ENCODE measurements around the gene EID2B. TPM values are rescaled to one million over a fixed set of nuclear protein-coding genes. Genes with fewer than 3 reads are reported as not detected.
A peak's percentile ranks its signal among the peaks of the same experiment; 100 is the strongest.

EID2B gene
- 8.1 and 9.0 TPM in 2 replicates for total RNA-seq (2013; cell fraction: nucleolus; rRNA removed)
- total RNA-seq (2014; rRNA removed): 4.1 and 5.5 TPM in 2 replicates
- total RNA-seq (2014; rRNA removed; fragmentation: Illumina TruSeq; extraction: Trizol): 3.7 and 5.2 TPM in 2 replicates
- total RNA-seq (2021): 3.9 and 4.3 TPM in 2 replicates
- polyA plus RNA-seq (2011; ENCODE audit: low read depth): 0.89 TPM
- polyA plus RNA-seq (2011; rRNA removed): 5.0 and 5.1 TPM in 2 replicates
- polyA plus RNA-seq (2011; cell fraction: cytosol; rRNA removed): 2.8 and 6.5 TPM in 2 replicates
- 3.9 and 4.0 TPM in 2 replicates for polyA plus RNA-seq (2011; cell fraction: nucleus; rRNA removed)
- polyA plus RNA-seq (2012): 2.8 and 4.5 TPM in 2 replicates
- 1.4 and 2.9 TPM in 2 replicates for polyA plus RNA-seq (2014; fragmentation: Illumina TruSeq; extraction: Trizol)
- 1 to 10 TPM; 5.8 to 6.1 TPM for polyA plus RNA-seq (2014; fragmentation: Nextera tagmentation; extraction: Ambion mirVana)
- polyA plus RNA-seq (2014; rRNA removed): 8.8 and 10.1 TPM in 2 replicates
- polyA plus RNA-seq (2016; fragmentation: Nextera tagmentation; extraction: Ambion mirVana): 1 to 10 TPM; 4.8 to 5.9 TPM
- 1.6 and 2.4 TPM in 2 replicates for polyA minus RNA-seq (2011; rRNA and poly(A)+ RNA removed)
- polyA minus RNA-seq (2011; cell fraction: cytosol; rRNA and poly(A)+ RNA removed): 0.62 and 0.67 TPM in 2 replicates
- polyA minus RNA-seq (2011; cell fraction: nucleus; rRNA and poly(A)+ RNA removed): 3.1 and 5.5 TPM in 2 replicates
- Bru-seq, nascent RNA: percentile 67 among the genes with signal in this experiment
- percentile 64 among the genes with signal in this experiment for BruChase-seq, experiment 1, labeled RNA remaining after a 6-hour chase
- BruChase-seq, experiment 2, labeled RNA remaining after a 2-hour chase: percentile 63 among the genes with signal in this experiment
- long read RNA-seq, experiment 1, partial matches to known transcripts: 0 of 2 reads
- long read RNA-seq, experiment 1, other reads (novel, unspliced or antisense): 0 of 2 reads
- long read RNA-seq, experiment 2, transcript EID2B-201 (1 exons, 1,865 nt): major isoform, 5 of 6 reads
- long read RNA-seq, experiment 2, partial matches to known transcripts: 0 of 6 reads
- long read RNA-seq, experiment 2, other reads (novel, unspliced or antisense): 1 of 6 reads

DNA sequence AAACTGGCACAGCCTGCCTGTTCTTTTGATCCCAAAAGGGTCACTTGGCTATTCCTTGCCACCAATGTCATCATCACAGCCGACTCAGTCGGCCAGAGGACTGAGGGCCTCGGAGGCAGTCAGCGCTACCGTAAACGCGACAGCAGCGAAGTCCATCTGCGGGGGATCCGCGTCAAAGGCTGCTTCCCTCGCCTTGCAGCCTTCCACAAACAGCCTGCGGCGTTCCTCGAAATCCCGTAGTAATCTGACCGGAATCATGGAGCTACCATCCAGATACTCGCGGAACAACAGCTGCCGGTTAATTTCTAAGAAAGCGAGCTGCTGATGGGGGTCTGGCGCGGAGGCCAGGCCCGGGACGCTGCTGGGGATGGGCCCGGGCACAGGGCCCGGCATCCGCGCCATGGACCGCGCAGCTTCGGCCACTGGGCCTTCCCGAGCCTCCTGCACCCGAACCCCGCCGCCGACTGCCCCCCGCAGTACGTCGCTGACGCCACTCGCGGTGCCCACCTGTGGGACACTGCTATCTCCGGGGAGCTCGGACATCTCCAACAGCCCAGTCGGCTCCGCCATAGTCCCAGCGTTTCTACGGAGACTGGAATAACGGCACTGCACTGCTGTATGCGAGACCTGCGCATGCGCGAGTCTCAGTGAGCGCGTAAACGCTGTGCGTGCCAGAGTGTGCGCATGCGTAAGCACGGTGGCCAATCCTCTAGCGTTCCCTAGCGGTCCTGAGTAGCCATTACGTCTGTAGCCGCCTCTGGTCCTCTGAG is at the start of gene EID2B:
Gene EID2B (minus strand): TSS at position 620 of the 770 bp plus-strand sequence. CDS start 50 bp downstream, at position 570.
- RAD21 ChIA-PET (ENCODE audit: unreplicated experiment): interaction anchor here (0.8 to 1.5 kb wide), 10 partner anchors 30 to 413 kb away, joined by 3 to 14 read pairs (median 4); partner anchors contain the start of genes DLL3, PLEKHG2 and RPS16
- in situ Hi-C loops (cut with MboI) (loop anchor here (5.0 kb wide), 3 partner anchors 55 to 410 kb away; no protein-coding TSS in a partner anchor), intact Hi-C loops (cut with micrococcal nuclease; ENCODE audit: unreplicated experiment) (loop anchor here (1.0 to 10.0 kb wide), 5 partner anchors 58 to 408 kb away; partner anchors contain the start of genes PAK4, PLEKHG2 and SAMD4B)
- H3K9ac ChIP-seq (ENCODE audit: control insufficient read depth, insufficient read depth, low read length): peak within 1 kb of the TSS; percentile 76
- peak within 1 kb of the TSS; percentile 97 for H2AFZ ChIP-seq (ENCODE audit: control insufficient read depth, low read depth, low read length)
- DNase-seq (ENCODE audit: low read depth, low spot score): peak; percentile 94
- peaks cover 13% of the 10 kb centered on the region for H3K79me2 ChIP-seq (ENCODE audit: control insufficient read depth, insufficient read depth, low read length)
- under 1% methylated on average over 65 of the region's 65 CpGs for WGBS (ENCODE audit: insufficient coverage, insufficient replicate concordance, low lambda C conversion rate, missing lambda C conversion rate)
- POLR2A ChIA-PET: interaction anchor here (0.6 kb wide), 1 partner anchor 52 kb away, joined by 3 read pairs; the partner anchor contains the start of gene TIMM50
- peak within 1 kb of the TSS; percentile 98 for H3K4me3 ChIP-seq
- H3K4me2 ChIP-seq (ENCODE audit: control insufficient read depth, insufficient read depth): peak within 1 kb of the TSS; percentile 56
- no peaks in the 10 kb centered on the region for H4K20me1 ChIP-seq (ENCODE audit: control insufficient read depth, insufficient read depth)
- no peaks in the 10 kb centered on the region for H3K36me3 ChIP-seq (ENCODE audit: control insufficient read depth in 2 of 2, insufficient read depth in 2 of 2, low read length in 1 of 2)
- CTCF ChIA-PET: interaction anchor here (0.6 to 5.0 kb wide), 24 partner anchors 10 to 633 kb away, joined by 3 to 63 read pairs (median 5); partner anchors contain the start of genes DLL3, MED29, NFKBIB and PAF1
- TSS peak; percentile 82 for BruUV-seq (replicated peaks)
- peak within 1 kb of the TSS; percentile 57 for H3K27ac ChIP-seq (ENCODE audit: control insufficient read depth, insufficient read depth)
- ATAC-seq: peak; percentile 96
- SMC1A ChIA-PET (ENCODE audit: uncharacterized antibody, unreplicated experiment): interaction anchor here (0.6 to 3.4 kb wide), 15 partner anchors 10 to 555 kb away, joined by 3 to 26 read pairs (median 4); partner anchors contain the start of genes DLL3, GMFG and RPS16
- no peaks in the 10 kb centered on the region for H3K4me1 ChIP-seq (ENCODE audit: control insufficient read depth, insufficient read depth, low read length)
- no peaks in the 10 kb centered on the region for H3K9me3 ChIP-seq (replicated peaks; ENCODE audit: control insufficient read depth, insufficient read depth, low read length)
- peak; percentile 96 for FAIRE-seq
- no peaks in the 10 kb centered on the region for H3K27me3 ChIP-seq (replicated peaks in 1 of 2; ENCODE audit: control insufficient read depth in 2 of 2, insufficient read depth in 2 of 2, low read length in 1 of 2)
- TF ChIP-seq YY1 (IDR thresholded peaks at IDR 0.05; ENCODE audit: low read depth, low read length) (peak; percentile 89), STAT1 (conservative IDR thresholded peaks at IDR 0.05) (0 out of 2 replicates have a peak, but pooled peaks have one; percentile 33), RUNX3 (IDR thresholded peaks at IDR 0.05; ENCODE audit: low read length) (0 out of 2 replicates have a peak, but pooled peaks have one; percentile 7), RAD21 (IDR thresholded peaks at IDR 0.05; ENCODE audit: insufficient read depth, low read depth, low read length) (peak; percentile 88), GATAD2B (conservative IDR thresholded peaks at IDR 0.05; ENCODE audit: low read depth) (peak; percentile 72; the same call in 1 of the 2 replicates), NR2F1 (conservative IDR thresholded peaks at IDR 0.05) (peak; percentile 56), SP1 (IDR thresholded peaks at IDR 0.05; ENCODE audit: low read depth, low read length) (peak; percentile 81)
- TF ChIP-seq, protein P1, sequence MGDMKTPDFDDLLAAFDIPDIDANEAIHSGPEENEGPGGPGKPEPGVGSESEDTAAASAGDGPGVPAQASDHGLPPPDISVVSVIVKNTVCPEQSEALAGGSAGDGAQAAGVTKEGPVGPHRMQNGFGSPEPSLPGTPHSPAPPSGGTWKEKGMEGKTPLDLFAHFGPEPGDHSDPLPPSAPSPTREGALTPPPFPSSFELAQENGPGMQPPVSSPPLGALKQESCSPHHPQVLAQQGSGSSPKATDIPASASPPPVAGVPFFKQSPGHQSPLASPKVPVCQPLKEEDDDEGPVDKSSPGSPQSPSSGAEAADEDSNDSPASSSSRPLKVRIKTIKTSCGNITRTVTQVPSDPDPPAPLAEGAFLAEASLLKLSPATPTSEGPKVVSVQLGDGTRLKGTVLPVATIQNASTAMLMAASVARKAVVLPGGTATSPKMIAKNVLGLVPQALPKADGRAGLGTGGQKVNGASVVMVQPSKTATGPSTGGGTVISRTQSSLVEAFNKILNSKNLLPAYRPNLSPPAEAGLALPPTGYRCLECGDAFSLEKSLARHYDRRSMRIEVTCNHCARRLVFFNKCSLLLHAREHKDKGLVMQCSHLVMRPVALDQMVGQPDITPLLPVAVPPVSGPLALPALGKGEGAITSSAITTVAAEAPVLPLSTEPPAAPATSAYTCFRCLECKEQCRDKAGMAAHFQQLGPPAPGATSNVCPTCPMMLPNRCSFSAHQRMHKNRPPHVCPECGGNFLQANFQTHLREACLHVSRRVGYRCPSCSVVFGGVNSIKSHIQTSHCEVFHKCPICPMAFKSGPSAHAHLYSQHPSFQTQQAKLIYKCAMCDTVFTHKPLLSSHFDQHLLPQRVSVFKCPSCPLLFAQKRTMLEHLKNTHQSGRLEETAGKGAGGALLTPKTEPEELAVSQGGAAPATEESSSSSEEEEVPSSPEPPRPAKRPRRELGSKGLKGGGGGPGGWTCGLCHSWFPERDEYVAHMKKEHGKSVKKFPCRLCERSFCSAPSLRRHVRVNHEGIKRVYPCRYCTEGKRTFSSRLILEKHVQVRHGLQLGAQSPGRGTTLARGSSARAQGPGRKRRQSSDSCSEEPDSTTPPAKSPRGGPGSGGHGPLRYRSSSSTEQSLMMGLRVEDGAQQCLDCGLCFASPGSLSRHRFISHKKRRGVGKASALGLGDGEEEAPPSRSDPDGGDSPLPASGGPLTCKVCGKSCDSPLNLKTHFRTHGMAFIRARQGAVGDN (IDR thresholded peaks at IDR 0.05): peak; percentile 39; the same call in 1 of the 2 replicates
- TF ChIP-seq, protein P2, sequence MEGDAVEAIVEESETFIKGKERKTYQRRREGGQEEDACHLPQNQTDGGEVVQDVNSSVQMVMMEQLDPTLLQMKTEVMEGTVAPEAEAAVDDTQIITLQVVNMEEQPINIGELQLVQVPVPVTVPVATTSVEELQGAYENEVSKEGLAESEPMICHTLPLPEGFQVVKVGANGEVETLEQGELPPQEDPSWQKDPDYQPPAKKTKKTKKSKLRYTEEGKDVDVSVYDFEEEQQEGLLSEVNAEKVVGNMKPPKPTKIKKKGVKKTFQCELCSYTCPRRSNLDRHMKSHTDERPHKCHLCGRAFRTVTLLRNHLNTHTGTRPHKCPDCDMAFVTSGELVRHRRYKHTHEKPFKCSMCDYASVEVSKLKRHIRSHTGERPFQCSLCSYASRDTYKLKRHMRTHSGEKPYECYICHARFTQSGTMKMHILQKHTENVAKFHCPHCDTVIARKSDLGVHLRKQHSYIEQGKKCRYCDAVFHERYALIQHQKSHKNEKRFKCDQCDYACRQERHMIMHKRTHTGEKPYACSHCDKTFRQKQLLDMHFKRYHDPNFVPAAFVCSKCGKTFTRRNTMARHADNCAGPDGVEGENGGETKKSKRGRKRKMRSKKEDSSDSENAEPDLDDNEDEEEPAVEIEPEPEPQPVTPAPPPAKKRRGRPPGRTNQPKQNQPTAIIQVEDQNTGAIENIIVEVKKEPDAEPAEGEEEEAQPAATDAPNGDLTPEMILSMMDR (IDR thresholded peaks at IDR 0.05 in 2 of 3, conservative IDR thresholded peaks at IDR 0.05 in 1 of 3; ENCODE audit: control insufficient read depth in 2 of 3, extremely low read depth in 1 of 3, insufficient read depth in 1 of 3, low read depth in 3 of 3, low read length in 3 of 3): peak; percentile 100; a peak in 5 of 6 replicates
- TF ChIP-seq, protein P3, sequence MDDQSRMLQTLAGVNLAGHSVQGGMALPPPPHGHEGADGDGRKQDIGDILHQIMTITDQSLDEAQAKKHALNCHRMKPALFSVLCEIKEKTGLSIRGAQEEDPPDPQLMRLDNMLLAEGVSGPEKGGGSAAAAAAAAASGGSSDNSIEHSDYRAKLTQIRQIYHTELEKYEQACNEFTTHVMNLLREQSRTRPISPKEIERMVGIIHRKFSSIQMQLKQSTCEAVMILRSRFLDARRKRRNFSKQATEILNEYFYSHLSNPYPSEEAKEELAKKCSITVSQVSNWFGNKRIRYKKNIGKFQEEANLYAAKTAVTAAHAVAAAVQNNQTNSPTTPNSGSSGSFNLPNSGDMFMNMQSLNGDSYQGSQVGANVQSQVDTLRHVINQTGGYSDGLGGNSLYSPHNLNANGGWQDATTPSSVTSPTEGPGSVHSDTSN (IDR thresholded peaks at IDR 0.05; ENCODE audit: insufficient replicate concordance, low read depth, low read length): no peak
